GM19463 (cell line): ENCODE data around the gene MYORG.
"Not testable (repeated sequence)": the region's sequence is repeated elsewhere in the genome, so short reads cannot be mapped to it uniquely, and the experiment has no call there.

ENCODE experiments used
- ATAC-seq: cut with Tn5 transposase; IDR thresholded peaks from one replicate; pipeline ENCODE4 v1.9.1; 2021; ENCODE audit warnings: mild to moderate bottlenecking, moderate library complexity; ENCODE audit not compliant: unreplicated experiment

The MYORG gene

DNA sequence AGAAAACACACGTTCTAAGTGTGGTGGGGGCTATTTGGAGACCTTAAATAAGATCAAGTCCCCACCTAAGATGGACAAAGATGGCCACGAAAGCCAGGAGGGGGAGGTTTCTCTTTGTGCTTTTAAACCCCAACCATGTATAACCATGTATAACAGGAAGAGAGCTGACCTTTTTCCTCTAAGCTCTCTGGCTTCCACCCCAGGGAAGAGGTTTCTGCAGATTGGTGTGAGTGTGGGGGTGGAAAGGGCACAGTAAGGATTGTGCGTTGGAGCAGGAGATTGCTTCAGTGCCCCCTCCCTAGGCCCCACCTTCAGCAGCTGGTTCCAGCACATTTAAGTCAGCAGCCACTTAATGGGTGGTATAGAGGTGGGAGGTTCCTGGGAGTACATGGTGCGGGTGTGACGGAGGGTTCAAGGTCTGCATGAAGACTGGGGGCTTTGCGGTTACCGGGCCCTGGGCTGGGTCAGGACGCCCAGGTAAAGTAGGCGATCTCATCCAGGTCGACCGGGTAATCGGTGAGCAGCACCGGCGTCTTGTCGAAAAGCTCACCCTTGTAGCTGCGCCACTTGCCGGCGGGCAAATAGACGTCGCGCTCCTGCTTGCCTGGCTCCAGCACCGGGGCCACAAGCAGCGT is 6.2 kb downstream of the MYORG start:
- ATAC-seq, result no peak

DNA sequence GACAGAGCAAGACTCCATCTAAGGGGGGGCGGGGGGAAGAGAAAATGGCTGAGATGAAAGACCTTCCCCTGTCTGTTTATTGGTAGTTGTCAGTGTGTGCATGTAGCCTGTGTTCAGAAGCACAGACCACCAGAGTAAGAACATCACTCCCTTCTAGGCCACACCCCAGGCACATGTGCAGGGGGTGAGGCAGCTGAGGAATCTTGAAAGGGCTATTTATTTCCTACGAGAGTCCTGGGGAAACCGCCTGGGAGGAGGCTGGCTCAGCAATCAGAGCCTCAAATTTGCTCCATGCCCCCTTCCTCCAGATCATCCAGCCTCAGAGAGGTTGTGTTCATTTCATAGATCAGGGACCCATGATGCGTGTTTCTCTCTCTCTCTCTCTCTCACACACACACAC is 7.1 kb downstream of the MYORG start:
- ATAC-seq, result no peak

- ATAC-seq, result not testable (repeated sequence)
Measured at GRCh38 chr9:34368796-34369195, 7.9 kb downstream of the MYORG start.

- ATAC-seq, result not testable (repeated sequence)
Measured at GRCh38 chr9:34367751-34368410, 8.8 kb downstream of the MYORG start.

GRCh38 chr9:34366365-34366764 is 10.3 kb downstream of the MYORG start:
- no peak for ATAC-seq

DNA sequence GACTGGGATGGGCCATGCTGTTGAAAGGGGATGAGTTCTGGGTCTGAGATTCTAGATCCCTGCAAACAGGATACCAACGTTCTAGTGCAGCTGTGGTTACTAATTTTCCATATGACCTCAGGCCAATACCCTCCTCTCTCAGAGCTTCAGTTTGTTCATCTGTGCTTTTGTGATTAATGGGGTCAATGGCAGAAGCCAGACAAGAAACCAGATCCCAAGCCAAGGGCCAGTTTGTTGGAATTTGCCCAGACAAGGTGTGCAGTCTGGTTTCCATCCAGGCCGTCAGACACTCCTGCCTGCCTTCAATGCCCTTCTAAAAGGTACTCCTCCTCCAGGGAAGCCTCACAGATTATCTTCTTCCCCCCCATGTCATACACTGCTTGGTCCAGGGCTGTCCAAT is 11.4 kb downstream of the MYORG start:
- no peak for ATAC-seq

GRCh38 chr9:34363619-34364351 is 12.9 kb downstream of the MYORG start:
- no peak for ATAC-seq

- no peak for ATAC-seq
Measured at GRCh38 chr9:34362614-34363214, 14.0 kb downstream of the MYORG start.

GRCh38 chr9:34352957-34353356 is 23.7 kb downstream of the MYORG start:
- not testable (repeated sequence) for ATAC-seq

DNA sequence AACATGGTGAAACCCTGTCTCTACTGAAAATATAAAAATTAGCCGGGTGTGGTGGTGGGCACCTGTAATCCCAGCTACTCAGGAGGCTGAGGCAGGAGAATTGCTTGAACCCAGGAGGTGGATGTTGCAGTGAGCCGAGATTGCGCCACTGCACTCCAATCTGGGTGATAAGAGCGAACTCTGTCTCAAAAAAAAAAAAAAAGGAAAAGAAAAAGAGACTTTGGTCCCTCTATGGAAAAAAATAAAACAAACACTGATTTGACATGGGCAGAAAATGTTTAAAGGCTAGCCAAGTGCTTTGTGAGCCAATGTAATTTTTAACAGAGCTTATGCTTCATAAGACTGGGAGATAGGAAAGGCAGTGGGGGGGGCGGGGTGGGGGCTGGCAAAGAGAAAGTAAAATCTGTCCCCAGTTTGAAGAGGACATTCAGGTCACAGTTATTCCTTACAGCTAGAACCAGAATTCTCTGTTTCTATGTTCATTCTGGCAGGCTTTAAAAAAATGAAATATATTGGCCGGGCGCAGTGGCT is 24.5 kb downstream of the MYORG start:
- not testable (repeated sequence) for ATAC-seq

- no peak for ATAC-seq
Measured at GRCh38 chr9:34349324-34349723, 27.4 kb downstream of the MYORG start.

- ATAC-seq, result no peak
Measured at GRCh38 chr9:34347800-34348158, 28.9 kb downstream of the MYORG start.

DNA sequence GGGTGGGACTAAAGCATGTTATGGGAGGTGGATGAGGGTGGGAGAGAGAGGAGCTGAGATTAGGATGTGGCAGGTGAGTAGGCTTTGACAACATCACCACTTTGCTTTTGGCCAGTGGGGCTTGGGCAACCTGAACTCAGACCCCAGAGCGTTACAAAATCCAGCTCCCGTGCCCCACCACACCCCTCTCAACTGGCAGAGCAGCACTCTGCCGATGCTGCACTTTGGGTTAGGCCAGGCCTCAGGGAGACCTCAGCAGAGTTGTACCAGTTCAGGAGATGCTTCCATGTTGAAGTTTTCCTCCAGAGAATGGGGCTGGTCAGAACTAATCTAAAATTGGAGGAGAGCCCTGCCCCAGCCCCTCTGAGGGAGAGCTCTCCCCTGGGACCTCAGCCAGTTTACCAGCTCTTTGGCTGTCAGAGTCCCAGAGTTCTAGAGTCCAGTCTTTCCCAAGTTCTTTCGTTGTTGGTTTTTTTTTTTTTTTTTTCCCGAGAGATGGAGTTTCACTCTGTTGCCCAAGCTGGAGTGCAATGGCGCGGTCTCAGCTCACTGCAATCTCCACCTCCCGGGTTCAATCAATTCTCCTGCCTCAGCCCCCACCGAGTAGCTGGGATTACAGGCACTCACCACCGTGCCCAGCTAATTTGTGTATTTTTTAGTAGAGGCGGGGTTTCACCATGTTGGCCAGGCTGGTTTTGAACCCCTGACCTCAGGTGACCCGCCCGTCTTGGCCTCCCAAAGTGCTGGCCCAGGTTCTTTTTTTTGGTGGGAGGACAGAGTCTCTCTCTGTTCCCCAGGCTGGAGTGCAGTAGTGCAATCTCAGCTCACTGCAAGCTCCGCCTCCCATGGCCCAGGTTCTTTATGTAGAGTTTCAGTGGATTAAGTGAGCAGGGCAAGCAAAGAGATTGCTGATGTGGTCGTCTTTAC is 29.6 kb downstream of the MYORG start:
- no peak for ATAC-seq

- ATAC-seq, result no peak
Measured at GRCh38 chr9:34343605-34344004, 33.1 kb downstream of the MYORG start.

DNA sequence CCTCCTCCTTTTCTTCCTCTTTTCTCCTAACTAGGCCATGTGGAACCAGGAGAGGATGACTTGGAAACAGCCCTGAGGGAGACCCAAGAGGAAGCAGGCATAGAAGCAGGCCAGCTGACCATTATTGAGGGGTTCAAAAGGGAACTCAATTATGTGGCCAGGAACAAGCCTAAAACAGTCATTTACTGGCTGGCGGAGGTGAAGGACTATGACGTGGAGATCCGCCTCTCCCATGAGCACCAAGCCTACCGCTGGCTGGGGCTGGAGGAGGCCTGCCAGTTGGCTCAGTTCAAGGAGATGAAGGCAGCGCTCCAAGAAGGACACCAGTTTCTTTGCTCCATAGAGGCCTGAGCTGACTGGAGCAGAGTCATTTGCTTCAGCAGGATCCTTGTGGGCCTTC is 33.6 kb downstream of the MYORG start:
- no peak for ATAC-seq

DNA sequence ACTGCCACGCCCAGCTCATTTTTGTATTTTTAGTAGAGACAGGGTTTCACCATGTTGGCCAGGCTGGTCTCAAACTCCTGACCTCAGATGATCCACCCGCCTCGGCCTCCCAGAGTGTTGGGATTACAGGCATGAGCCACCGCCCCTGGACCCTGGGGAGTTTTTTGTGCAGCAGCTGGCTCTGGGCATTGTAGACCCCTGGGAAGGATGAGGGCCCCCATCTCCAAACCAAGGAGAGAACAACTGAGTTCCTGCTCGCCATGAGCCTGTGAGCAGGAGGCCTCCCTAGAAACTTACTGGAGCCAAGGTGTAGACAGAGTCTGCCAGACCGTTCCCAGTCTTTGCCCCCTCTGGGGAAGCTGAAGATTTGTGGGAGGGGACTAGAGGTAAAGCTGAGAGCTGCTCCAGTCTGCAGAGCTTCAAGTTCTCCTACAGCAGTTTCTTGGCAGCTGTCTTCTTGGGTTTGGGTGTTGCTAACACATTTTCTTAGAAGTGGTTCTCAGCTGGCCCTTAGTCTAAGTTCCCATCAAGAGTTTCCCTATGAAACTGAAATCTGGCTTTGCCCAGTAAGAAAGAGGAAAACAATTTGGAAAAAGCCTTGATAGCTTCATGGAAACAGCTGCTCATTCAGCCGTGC is 34.9 kb downstream of the MYORG start:
- ATAC-seq, result no peak

GRCh38 chr9:34338665-34339385 is 37.9 kb downstream of the MYORG start:
- ATAC-seq, result no peak

- ATAC-seq, result not testable (repeated sequence)
Measured at GRCh38 chr9:34338079-34338478, 38.6 kb downstream of the MYORG start.

GRCh38 chr9:34337403-34337802 is 39.3 kb downstream of the MYORG start:
- no peak for ATAC-seq
